Stimulated activated CD4-positive, alpha-beta T cell treated with anti-CD3 and anti-CD28 coated beads, Interleukin-1b, Interleukin-23, amount 100 ng/mL, for 4 hours (primary cell): ENCODE results near the gene CDHR5.

Experiments
- DNase-seq, 2 donors: peaks; one replicate each; pipeline ENCODE4 v3.0.0-alpha.2; 2020; ENCODE audit warnings: low read depth in 2 of 2

Gene CDHR5

DNA sequence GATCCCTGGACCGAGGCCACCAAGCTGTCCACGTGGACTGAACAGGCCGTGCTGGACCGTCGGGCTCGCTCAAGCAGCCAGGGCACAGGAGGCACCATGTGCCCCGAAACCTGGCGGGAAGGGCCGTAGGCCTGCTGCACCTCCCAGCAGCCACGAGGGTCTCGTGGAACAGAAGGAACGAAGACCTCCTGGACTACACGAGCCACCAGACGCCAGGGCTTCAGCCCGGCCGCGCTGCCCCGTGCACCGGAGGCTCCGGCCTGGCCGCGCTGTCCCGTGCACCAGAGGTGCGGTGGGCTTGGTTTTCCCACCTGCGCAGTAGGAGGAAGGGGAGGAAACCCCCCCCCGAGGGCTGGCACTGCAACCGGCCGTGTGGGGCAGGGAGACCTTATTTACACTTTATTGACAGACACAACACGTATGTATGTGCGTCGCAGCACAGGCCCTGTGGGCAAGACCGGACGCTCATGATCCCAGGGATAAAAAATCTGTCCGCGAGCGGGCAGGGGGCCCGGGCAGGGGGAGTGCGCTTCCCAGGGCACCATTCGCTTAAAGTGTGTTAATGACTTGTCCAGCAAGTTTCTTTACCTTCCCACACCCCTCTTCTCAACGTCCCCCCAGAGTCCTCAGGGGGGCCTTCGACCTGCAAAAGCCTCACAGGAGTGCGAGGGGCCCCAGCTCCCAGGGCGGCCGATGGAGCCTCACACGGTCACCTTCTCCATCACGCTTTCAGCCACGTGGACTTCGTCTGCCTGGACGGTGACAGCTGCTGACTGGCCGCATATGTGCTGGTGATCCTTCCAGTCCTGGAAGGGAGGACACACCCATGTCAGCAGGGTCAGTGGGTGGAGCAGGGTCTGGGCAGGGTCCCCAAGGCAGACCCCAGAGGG is 19.3 kb upstream of the CDHR5 start:
- no peak for DNase-seq

GRCh38 chr11:643366-643765 is 18.6 kb upstream of the CDHR5 start:
- DNase-seq = no peak

- no peak for DNase-seq
These were observed 17.1 kb upstream of the CDHR5 start for GRCh38 chr11:641806-642370.

- no peak for DNase-seq
These were observed 15.4 kb upstream of the CDHR5 start for GRCh38 chr11:640021-640706.

GRCh38 chr11:639332-639955 is 14.7 kb upstream of the CDHR5 start:
- DNase-seq = no peak

DNA sequence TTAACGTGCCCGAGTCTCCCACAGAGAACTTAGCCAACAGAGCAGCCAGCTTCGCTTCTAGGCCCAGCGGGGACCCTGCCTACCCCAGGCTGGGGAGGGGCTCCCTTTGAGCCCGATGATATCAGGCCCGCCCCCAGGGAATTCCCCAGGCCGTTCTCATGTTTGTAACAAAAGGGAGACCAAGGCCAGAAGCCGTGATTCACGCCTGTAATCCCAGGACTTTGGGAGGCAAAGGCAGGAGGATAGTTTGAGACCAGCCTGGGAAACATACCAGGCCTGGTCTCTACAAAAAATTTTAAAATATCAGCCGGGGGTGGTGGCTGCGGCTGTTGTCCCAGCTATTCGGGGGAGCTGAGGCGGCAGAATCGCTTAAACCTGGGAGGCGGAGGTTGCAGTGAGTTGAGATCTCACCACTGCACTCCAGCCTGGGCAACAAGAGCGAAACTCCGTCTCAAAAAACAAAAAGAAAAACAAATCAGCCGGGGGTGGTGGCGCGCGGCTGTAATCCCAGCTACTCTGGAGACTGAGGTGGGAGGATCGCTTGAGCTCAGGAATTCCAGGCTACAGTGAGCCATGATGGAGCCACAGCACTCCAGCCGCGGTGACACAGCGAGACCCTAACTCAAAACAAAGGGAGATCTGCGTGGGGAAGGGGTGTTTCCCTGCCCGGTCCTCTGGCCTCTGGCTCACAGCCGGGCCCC is 14.0 kb upstream of the CDHR5 start:
- no peak for DNase-seq

GRCh38 chr11:637593-638521 is 13.1 kb upstream of the CDHR5 start:
- no peak for DNase-seq

DNA sequence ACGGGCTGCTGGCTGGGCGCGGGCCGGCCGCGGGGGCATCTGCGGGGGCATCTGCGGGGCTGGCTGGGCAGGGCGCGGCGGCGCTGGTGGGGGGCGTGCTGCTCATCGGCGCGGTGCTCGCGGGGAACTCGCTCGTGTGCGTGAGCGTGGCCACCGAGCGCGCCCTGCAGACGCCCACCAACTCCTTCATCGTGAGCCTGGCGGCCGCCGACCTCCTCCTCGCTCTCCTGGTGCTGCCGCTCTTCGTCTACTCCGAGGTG is 12.5 kb upstream of the CDHR5 start:
- DNase-seq = no peak

DNA sequence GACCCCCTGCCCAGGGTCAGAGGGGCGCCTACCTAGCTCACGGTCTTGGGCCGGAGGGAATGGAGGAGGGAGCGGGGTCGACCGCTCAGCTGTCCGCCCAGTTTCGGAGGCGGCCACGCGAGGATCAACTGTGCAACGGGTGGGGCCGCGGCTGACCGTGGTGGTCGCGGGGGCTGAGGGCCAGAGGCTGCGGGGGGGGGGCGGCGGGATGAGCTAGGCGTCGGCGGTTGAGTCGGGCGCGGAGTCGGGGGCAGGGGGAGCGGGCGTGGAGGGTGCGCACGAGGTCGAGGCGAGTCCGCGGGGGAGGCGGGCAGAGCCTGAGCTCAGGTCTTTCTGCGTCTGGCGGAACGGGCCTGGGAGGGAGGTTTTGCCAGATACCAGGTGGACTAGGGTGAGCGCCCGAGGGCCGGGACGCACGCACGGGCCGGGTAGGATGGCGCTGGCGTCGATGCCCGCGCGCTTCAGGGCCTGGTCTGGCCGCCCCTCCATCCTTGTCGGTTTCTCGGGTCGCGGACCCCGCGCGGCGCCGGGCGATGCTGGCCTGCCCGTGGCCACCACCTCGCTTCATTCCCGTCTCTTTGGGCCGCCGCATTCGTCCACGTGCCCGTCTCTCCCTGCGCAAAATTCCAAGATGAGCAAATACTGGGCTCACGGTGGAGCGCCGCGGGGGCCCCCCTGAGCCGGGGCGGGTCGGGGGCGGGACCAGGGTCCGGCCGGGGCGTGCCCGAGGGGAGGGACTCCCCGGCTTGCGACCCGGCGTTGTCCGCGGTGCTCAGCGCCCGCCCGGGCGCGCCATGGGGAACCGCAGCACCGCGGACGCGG is 12.0 kb upstream of the CDHR5 start, which contains the start of gene DRD4:
TSS of gene DRD4 (plus strand) at position 759 of the 822 bp plus-strand sequence. CDS start at position 795, 36 bp downstream.
- no peak for DNase-seq

DNA sequence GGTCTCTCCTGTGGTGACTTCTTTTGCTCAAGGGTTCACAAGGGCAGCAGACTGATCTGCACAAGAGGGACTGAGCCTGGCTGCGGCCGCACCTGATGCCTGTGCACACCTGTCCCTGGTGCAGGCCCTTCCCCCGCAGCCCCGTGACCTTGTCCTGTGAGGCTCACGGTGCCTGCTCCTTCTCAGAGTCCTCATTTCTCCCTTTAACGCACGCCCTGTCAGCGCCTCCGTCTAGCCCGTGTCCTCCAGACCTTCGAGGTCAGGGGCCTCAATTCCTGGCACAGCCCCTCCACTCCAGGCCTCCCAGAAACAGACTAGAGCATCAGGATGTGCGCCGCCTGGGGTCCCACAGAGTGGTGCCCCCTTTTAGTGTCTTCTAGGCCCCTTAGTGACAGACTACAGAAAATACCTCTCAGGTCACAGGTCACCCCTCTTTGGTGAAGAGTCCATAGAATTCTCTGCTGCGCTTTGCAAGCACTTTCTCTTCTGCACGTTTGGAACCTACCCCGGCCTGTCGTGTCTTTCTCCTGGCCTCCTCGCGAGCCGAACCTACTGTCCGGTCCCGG is 11.3 kb upstream of the CDHR5 start:
- no peak for DNase-seq

DNA sequence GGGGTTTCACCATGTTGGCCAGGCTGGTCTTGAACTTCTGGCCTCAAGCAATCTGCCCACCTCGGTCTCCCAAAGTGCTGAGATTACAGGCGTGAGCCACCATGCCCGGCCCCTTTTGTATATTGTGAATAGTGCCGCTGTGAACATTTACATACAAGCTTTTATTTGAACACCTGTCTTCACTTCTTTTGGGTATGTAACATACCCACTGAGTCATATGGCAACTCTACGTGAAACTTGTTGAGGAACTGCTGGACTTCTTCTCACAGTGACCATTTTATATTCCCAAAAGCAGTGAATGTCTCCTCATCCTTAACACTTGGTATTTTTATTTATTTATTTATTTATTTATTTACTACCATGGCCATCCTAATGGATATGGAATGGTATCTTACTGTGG is 6.1 kb upstream of the CDHR5 start:
- no peak for DNase-seq

DNA sequence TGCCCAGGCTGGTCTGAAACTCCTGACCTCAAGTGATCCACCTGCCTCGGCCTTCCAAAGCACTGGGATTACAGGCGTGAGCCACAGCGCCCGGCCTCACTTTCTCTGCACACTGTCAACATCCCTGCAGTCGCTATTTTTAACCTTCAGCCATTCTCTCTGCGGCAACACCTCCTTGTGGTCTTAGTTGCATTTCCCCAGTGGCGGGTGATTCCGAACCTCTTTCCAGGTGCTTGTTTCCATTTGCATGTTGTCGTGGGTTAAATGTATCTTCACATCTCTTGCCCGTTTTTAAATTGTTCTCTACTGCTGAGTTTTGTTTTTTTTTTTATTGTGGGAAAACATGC is 4.5 kb upstream of the CDHR5 start:
- DNase-seq = no peak

GRCh38 chr11:628056-628455 is 3.3 kb upstream of the CDHR5 start:
- no peak for DNase-seq

DNA sequence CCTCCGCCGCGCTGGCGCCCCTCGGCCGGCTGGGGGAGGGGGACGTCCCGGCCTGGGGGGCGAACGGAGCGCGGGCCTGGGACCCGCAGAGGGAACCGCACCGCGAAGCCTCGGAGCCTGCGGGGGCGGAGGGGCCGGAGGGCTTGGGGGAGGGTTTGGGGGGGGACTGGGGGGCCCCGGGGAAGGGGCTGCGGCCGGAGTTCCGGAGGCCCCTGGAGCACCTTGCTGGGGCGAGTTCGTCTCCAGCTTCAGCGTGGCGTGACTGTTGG is 2.5 kb upstream of the CDHR5 start:
- DNase-seq = no peak

- no peak for DNase-seq
These were observed 1.9 kb upstream of the CDHR5 start, which contains the start of gene SCT for GRCh38 chr11:626475-627307. SCT (minus strand) TSS chr11:627181; CDS start chr11:627143, 38 bp downstream.

GRCh38 chr11:625636-626268 is 997 bp upstream of the CDHR5 start:
- no peak for DNase-seq

DNA sequence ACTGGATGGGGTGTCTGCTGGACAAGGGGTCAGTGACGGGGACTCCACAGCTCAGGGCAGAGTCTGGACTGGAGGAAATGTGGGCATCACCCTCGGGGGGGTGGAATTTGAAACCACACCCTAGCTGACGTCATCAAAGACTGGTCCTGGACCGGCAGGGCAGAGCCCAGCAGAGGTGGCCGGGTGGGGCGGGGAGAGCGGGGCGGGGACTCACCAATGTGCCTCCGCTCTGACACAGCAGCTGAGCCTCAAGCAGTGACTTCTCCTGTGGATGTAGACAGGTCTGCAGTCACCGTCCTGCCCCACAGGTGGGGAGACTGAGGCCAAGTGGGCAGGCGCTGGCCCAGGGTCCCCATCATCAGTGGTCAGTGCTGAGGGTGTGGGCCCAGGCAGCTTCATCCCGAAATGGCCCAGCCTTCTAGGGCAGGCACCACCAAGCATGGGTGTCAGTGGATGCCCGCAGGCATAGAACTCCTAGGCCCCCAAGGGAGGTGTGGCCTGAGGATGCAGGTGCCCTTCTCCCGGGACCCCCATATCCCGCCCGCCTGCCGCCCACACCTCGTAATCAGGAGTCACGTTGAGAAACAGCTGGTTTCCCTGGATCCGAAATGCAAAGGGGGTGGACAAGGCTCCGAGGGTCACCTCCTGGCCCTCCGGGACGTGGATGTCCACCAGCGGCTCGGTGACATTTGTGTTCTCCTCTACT is 603 bp downstream of the CDHR5 start:
- DNase-seq = no peak

- DNase-seq = no peak
These were observed 1.3 kb downstream of the CDHR5 start for GRCh38 chr11:623349-623869.
